Stimulated activated CD8-positive, alpha-beta memory T cell treated with anti-CD3 and anti-CD28 coated beads, Interleukin-15, amount 100 ng/mL, for 4 hours (primary cell): ENCODE results near the gene SV2C.
A peak's percentile ranks its signal among the peaks of the same experiment; 100 is the strongest.

Experiments
- DNase-seq, 2 donors: peaks; one replicate each; pipeline ENCODE4 v3.0.0-alpha.2; 2020; ENCODE audit warnings: low read depth in 2 of 2

Gene SV2C

DNA sequence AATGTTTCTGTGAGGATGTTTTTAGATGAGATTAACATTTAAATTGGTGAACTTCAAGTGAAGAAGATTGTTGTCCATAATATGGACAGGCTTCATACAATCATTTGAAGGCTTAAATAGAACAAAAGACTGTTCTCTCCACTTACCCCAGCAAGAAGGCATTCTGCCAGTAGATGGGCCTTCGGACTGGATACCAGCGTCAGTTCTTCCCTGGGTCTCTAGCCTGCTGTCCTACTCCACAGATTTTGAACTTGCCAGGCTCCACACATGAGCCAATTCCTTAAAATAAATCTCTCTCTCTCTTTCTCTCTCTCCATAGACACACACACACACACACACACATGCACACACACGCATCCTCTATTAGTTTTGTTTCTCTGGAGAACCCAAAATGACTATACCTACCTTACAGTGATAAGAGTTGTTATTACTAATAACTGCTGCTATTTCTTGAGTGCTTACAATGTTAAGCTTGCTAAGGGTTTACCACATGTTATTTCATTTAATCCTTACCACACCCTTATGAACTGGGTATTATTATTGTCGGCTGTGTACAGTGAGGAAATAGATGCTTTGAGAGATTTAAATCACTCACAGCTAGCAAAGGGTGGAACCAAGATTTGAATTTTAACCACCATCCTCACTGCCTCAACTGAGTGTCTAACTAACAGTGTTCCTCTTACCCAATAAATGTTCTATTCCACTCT, 300.1 kb downstream of the SV2C start:
- DNase-seq, result no peak

DNA sequence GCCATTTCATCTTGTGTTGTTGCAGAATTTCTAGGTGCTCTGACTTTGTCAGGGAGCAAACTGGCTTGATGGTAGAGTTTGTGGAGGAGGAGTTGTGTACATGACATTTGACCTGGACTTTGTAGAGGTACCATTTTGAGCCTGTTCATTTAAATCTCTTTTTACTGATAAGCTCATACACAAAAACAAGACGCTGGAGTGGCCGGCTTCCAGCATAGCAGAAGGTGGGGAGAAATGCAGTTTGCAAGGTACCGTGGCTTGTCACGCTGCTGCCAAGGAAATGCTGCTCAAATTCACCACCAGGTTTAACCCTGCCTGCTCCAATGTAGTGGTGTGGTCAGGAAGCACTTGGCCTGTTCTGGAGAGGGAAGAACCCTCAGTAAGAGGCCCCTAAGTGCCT, 301.0 kb downstream of the SV2C start:
- no peak for DNase-seq

GRCh38 chr5:76384705-76385104, 301.5 kb downstream of the SV2C start:
- DNase-seq, result no peak

DNA sequence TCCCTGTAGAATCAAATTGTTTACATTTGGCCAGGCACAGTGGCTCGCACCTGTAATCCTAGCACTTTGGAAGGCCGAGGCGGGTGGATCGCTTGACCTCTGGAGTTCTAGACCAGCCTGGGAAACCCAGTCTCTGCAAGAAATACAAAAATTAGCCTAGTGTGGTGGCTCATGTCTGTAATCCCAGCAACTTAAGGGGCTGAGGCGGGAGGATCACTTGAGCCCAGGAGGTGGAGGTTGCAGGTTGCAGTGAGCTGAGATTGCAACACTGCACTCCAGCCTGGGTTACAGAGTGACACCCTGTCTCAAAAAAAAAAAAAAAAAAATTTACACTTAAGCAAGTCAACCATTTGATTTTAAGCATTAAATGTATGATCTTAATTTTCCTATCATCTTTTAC, 302.4 kb downstream of the SV2C start:
- no peak for DNase-seq

DNA sequence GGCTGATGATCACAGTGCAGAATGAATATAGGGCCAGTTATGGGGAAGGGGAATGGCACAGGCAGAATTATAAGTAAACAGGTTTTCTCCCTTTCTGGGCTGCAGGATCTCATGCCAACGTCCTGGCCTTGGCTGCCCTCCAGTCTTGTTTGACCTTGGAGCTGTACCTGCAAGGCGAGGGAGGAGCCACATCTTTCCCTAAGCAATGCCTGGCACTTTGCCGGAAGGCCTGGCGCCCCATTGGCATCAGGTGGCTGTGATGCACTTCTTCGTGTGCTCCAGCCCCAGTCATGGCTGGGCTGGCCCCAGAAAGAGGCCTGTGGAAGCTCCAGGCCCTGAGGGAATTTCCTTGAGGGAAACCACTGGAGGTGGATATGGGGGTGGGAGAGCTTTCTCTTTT, 303.2 kb downstream of the SV2C start:
- no peak for DNase-seq

DNA sequence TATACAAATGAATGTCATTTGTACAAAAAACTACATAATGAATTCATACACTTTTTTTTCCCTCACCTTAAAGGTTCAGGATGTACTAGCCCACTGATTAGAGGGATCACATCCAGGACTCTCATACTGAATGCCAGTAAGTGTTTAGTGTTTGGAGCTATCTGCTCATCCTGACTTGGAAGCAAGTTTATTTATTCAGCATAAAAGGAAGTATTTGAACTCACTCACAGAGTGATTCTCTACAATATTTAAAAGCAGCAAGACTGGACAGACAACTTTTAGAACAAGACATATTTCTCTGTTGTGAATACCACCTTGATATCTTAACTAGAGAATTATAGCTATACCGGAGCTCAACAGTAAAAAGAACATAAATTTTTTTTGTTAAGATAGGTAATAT, 305.1 kb downstream of the SV2C start:
- no peak for DNase-seq

GRCh38 chr5:76388791-76389512, 305.8 kb downstream of the SV2C start:
- no peak for DNase-seq

- DNase-seq, result no peak
These were observed 306.5 kb downstream of the SV2C start for GRCh38 chr5:76389513-76390154.

- DNase-seq, result no peak
These were observed 307.8 kb downstream of the SV2C start for GRCh38 chr5:76391014-76391413.

DNA sequence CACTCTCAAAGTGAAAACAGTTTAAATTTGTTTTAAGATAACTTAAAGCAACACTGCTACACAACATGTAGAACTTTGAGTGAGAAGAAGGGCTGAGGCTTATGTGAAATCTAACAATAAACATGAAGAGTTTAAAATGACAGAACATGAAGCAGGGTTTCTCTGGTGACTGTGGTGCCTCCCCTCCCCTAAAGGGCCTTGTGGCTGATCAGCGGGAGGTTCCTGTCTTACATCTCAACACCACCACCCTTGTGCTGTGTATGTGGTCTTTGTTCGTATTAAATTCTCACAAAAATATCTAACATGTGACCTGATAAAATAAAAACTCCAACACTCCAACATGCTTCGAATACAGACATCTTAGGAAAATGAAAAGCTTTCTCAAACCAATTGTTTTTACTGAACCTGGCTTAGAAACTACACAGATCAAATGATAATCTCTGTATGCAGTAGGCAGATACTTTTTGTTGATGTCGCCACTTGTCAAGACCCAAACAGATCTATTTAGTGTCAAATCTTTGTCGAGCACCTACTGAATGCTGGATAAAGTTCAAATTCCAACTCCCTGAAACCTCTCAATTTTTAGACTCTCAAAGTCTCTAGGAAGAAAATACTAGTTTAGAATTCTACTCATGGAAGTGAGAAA, 310.0 kb downstream of the SV2C start:
- DNase-seq, result no peak

DNA sequence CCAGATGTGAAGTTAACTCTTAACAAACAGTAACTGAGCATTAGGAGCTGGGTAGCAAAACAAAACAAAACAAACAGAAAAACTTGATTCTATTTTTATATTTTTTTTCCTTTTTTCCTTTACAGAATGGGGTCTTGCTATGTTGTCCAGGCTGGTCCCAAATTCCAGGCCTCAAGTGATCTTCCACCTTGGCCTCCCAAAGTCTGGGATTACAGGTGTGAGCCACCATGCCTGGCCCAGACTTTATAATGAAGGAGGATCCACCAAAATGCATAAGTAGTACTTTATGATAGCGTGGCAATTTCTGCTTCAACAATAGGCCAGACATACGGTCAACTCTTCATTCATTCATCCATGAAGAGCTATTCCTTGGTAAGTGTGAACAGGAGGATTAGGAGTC, 314.0 kb downstream of the SV2C start:
- DNase-seq, result no peak

- no peak for DNase-seq
These were observed 316.1 kb downstream of the SV2C start for GRCh38 chr5:76399268-76399667.

GRCh38 chr5:76400466-76400865, 317.3 kb downstream of the SV2C start:
- DNase-seq, result no peak

GRCh38 chr5:76401801-76402250, 318.6 kb downstream of the SV2C start:
- no peak for DNase-seq

- peak; percentile 54 to 62 for DNase-seq
These were observed 319.2 kb downstream of the SV2C start for GRCh38 chr5:76402251-76402885.

DNA sequence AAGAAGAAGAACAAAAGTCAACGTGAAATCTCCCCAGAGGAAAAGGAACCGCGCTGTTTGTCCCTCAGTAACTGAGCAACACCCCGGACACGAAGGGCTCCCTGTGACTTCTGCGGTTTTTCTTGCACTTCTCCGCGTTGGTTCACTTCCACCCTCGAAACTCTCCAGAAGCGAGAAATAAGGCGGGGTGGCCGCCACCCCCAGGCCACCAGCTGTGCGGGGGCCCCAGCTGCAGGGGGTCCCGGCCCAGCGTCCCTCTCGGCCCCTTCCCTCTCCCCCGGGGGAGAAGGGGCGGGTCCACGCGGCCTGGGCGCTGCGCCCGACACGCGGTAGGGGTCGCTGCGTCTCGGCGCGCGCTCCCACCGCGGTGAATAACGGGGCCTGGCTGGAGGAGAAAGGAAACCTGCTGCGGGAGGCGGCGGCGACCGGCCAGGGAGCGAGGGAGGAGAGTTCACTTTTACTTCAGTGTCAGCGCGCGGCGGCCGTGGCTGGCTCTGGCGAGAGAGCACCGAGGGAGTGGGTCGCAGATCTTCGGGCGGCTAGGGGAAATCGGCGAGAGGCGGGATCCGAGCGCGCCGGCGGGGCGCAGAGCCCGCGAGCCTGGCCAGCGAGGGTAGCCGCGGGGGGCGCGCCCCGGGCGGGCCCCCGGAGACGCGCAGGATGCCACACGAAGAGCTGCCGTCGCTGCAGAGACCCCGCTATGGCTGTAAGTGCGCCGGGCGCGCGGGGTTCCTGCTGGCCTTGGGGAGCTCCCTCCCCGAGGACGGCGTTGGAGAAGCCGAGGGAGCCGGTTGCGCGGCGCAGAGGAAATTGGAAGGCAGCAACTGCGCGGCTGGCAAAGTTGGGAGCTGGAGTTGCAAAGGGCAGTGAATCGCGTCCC, 319.9 kb downstream of the SV2C start, which contains the start of gene IQGAP2:
IQGAP2 (plus strand) TSS at position 400 of the 880 bp plus-strand sequence; CDS start at position 661, 261 bp downstream.
- DNase-seq, result peak; percentile 50 to 66
